IPS-NIHi7 (cell line): ENCODE measurements around the gene RAB7A.
"Not testable (repeated sequence)": the region's sequence is repeated elsewhere in the genome, so short reads cannot be mapped to it uniquely, and the experiment has no call there.

Experiments
- DNase-seq: peaks from one replicate; pipeline ENCODE4 v3.0.0; 2012; ENCODE audit warnings: mixed read lengths; ENCODE audit errors: extremely low spot score

Gene RAB7A

GRCh38 chr3:128815318-128816064 is 89.5 kb downstream of the RAB7A start:
- no peak for DNase-seq

- DNase-seq: no peak
These were observed 92.3 kb downstream of the RAB7A start for GRCh38 chr3:128818186-128818787.

GRCh38 chr3:128820252-128820839 is 94.4 kb downstream of the RAB7A start:
- no peak for DNase-seq

- DNase-seq: no peak
These were observed 97.0 kb downstream of the RAB7A start for GRCh38 chr3:128823008-128823407.

- DNase-seq: no peak
These were observed 97.6 kb downstream of the RAB7A start for GRCh38 chr3:128823631-128824030.

- no peak for DNase-seq
These were observed 98.3 kb downstream of the RAB7A start for GRCh38 chr3:128824132-128824850.

GRCh38 chr3:128825117-128825725 is 99.2 kb downstream of the RAB7A start:
- no peak for DNase-seq

GRCh38 chr3:128829087-128829486 is 103.1 kb downstream of the RAB7A start:
- DNase-seq: not testable (repeated sequence)

GRCh38 chr3:128829925-128830625 is 104.1 kb downstream of the RAB7A start:
- DNase-seq: not testable (repeated sequence)

- not testable (repeated sequence) for DNase-seq
These were observed 104.8 kb downstream of the RAB7A start for GRCh38 chr3:128830762-128831161.

GRCh38 chr3:128832979-128833378 is 107.0 kb downstream of the RAB7A start:
- not testable (repeated sequence) for DNase-seq

- DNase-seq: no peak
These were observed 109.1 kb downstream of the RAB7A start for GRCh38 chr3:128835096-128835495.

GRCh38 chr3:128841926-128842920 is 116.2 kb downstream of the RAB7A start:
- DNase-seq: no peak

GRCh38 chr3:128844502-128844901 is 118.5 kb downstream of the RAB7A start:
- no peak for DNase-seq

GRCh38 chr3:128845119-128845777 is 119.3 kb downstream of the RAB7A start:
- peak; percentile 70 for DNase-seq

GRCh38 chr3:128845778-128846485 is 119.9 kb downstream of the RAB7A start:
- peak; percentile 99 for DNase-seq

GRCh38 chr3:128846486-128846891 is 120.5 kb downstream of the RAB7A start:
- peak; percentile 8 for DNase-seq

GRCh38 chr3:128847666-128848370 is 121.8 kb downstream of the RAB7A start:
- peak; percentile 8 for DNase-seq
